22Rv1 (cell line): ENCODE data around the gene ATPAF1.

Experiments used
- CTCF ChIP-seq: fragments of 450-650 bp; IDR thresholded peaks from 2 replicates; pipeline ENCODE4 v1.5.1; 2017; ENCODE audit warnings: mild to moderate bottlenecking
- ZFX ChIP-seq: fragments of 450-650 bp; IDR thresholded peaks from 2 replicates; pipeline ENCODE4 v1.6.1; 2017; ENCODE audit warnings: antibody characterized with exemption, borderline replicate concordance

DNA sequence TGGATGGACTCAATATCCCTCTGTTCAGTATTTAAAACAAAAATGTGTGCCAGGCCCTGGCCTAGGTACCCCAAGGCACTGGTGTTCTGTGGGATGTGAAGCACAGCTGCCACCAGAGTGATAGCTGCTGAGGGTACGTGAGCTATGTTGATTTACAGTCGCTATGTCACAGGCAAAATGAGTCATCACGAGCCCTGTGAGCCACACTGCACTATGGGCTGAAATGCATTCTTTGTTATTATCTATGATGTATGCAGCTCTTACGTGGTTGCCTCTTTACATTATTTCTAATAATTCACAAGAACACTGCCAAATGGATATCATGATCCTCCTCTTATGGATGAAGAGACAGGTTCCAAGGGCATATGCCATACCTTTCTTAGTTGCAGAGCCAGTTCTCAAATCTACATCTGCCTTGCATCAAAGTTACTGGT, 5.6 kb upstream of the ATPAF1 start:
- no peak for TF ChIP-seq CTCF
- no peak for TF ChIP-seq ZFX
